ENCODE data around the gene MEIS1. TPM values are rescaled to one million over a fixed set of nuclear protein-coding genes. Genes with fewer than 3 reads are reported as not detected.
"Not testable (repeated sequence)": the region's sequence is repeated elsewhere in the genome, so short reads cannot be mapped to it uniquely, and the experiment has no call there.

The MEIS1 gene
- total and polyA plus RNA-seq, 3 donors from 2014 or later, result 10.8 to 13.8 (median 13.5) TPM

GRCh38 chr2:66478731-66479316 lies 43.9 kb downstream of the MEIS1 start:
- Histone ChIP-seq H3K4me3 (no peak overlapping the region), H3K36me3 (ENCODE audit: low read depth, missing control alignments) (no peaks in the 10 kb centered on the region), H3K27ac (no peak overlapping the region), H3K4me1 (peaks cover 10% of the 10 kb centered on the region), H3K27me3 (no peaks in the 10 kb centered on the region), H3K9me3 (no peaks in the 10 kb centered on the region)
- 81 to 82% methylated on average over 2 of the region's 2 CpGs for WGBS, 2 donors
- DNase-seq, result no peak
- no peak for TF ChIP-seq POLR2A (IDR thresholded peaks at IDR 0.05)
- intact Hi-C loops (cut with DNase I; ENCODE audit: low total_unique reads), result no loop called here

GRCh38 chr2:66481100-66481549 lies 46.2 kb downstream of the MEIS1 start:
- no peak for DNase-seq
- peaks cover 10% of the 10 kb centered on the region for H3K4me1 ChIP-seq
- H3K27me3 ChIP-seq, result no peaks in the 10 kb centered on the region
- TF ChIP-seq CTCF (IDR thresholded peaks at IDR 0.05) (no peak), POLR2A (IDR thresholded peaks at IDR 0.05) (no peak)
- intact Hi-C loops (cut with DNase I; ENCODE audit: low total_unique reads), result no loop called here
- H3K27ac ChIP-seq, result no peak overlapping the region
- no peak overlapping the region for H3K4me3 ChIP-seq
- no peaks in the 10 kb centered on the region for H3K9me3 ChIP-seq
- H3K36me3 ChIP-seq (ENCODE audit: low read depth, missing control alignments), result no peaks in the 10 kb centered on the region
- 53 to 60% methylated on average over 2 of the region's 2 CpGs for WGBS, 2 donors

- H3K9me3 ChIP-seq; DNase-seq; H3K27ac ChIP-seq; H3K27me3 ChIP-seq; intact Hi-C loops (cut with DNase I; ENCODE audit: low total_unique reads); H3K4me1 ChIP-seq; H3K36me3 ChIP-seq (ENCODE audit: low read depth, missing control alignments); H3K4me3 ChIP-seq: not testable (repeated sequence)
- 94 to 95% methylated on average over 2 of the region's 2 CpGs for WGBS, 2 donors
Measured at GRCh38 chr2:66485252-66485651, 50.3 kb downstream of the MEIS1 start.

- 56 to 66% methylated on average over 1 of the region's 1 CpG for WGBS, 2 donors
- H3K27ac ChIP-seq, result no peak overlapping the region
- no peaks in the 10 kb centered on the region for H3K9me3 ChIP-seq
- no peaks in the 10 kb centered on the region for H3K4me1 ChIP-seq
- TF ChIP-seq CTCF (IDR thresholded peaks at IDR 0.05) (no peak), POLR2A (IDR thresholded peaks at IDR 0.05) (no peak)
- intact Hi-C loops (cut with DNase I; ENCODE audit: low total_unique reads), result no loop called here
- H3K4me3 ChIP-seq, result no peak overlapping the region
- H3K36me3 ChIP-seq (ENCODE audit: low read depth, missing control alignments), result no peaks in the 10 kb centered on the region
- no peak for DNase-seq
- H3K27me3 ChIP-seq, result no peaks in the 10 kb centered on the region
Measured at GRCh38 chr2:66488946-66489345, 54.0 kb downstream of the MEIS1 start.

- Histone ChIP-seq H3K36me3 (ENCODE audit: low read depth, missing control alignments) (no peaks in the 10 kb centered on the region), H3K27ac (no peak overlapping the region), H3K27me3 (no peaks in the 10 kb centered on the region), H3K9me3 (no peaks in the 10 kb centered on the region), H3K4me3 (no peak overlapping the region), H3K4me1 (no peaks in the 10 kb centered on the region)
- TF ChIP-seq CTCF (IDR thresholded peaks at IDR 0.05), result no peak
- no peak for TF ChIP-seq POLR2A (IDR thresholded peaks at IDR 0.05)
- intact Hi-C loops (cut with DNase I; ENCODE audit: low total_unique reads), result no loop called here
- 24 to 33% methylated on average over 1 of the region's 1 CpG for WGBS, 2 donors
- no peak for DNase-seq
Measured at GRCh38 chr2:66489436-66489835, 54.5 kb downstream of the MEIS1 start.

GRCh38 chr2:66490588-66491001 lies 55.7 kb downstream of the MEIS1 start:
- Histone ChIP-seq H3K4me1 (peaks cover 2% of the 10 kb centered on the region), H3K4me3 (no peak overlapping the region), H3K27me3 (no peaks in the 10 kb centered on the region), H3K9me3 (no peaks in the 10 kb centered on the region), H3K36me3 (ENCODE audit: low read depth, missing control alignments) (no peaks in the 10 kb centered on the region), H3K27ac (no peak overlapping the region)
- intact Hi-C loops (cut with DNase I; ENCODE audit: low total_unique reads), result no loop called here
- 37 to 40% methylated on average over 3 of the region's 3 CpGs for WGBS, 2 donors
- TF ChIP-seq CTCF (IDR thresholded peaks at IDR 0.05) (no peak), POLR2A (IDR thresholded peaks at IDR 0.05) (no peak)
- DNase-seq, result no peak

Measured in testis (tissue), 3 donors.